Stimulated activated CD8-positive, alpha-beta memory T cell treated with anti-CD3 and anti-CD28 coated beads, Interleukin-4, amount 100 ng/mL, for 4 hours (primary cell): ENCODE results near the gene CENPB.

Experiments used
- DNase-seq, 2 donors: peaks; one replicate each; pipeline ENCODE4 v3.0.0-alpha.2; 2020; ENCODE audit warnings: low read depth in 2 of 2, low spot score in 1 of 2

The CENPB gene

GRCh38 chr20:3751305-3751674 lies 35.2 kb downstream of the CENPB start:
- DNase-seq, result no peak

- no peak for DNase-seq
Observed at GRCh38 chr20:3749689-3750531, 36.6 kb downstream of the CENPB start.

- DNase-seq, result no peak
Observed at GRCh38 chr20:3749087-3749688, 37.4 kb downstream of the CENPB start.

GRCh38 chr20:3748073-3748472 lies 38.5 kb downstream of the CENPB start:
- DNase-seq, result no peak

GRCh38 chr20:3747471-3747870 lies 39.1 kb downstream of the CENPB start:
- no peak for DNase-seq

- no peak for DNase-seq
Observed at GRCh38 chr20:3745686-3746173, 40.8 kb downstream of the CENPB start.

- DNase-seq, result peak; percentile 45 to 46
Observed at GRCh38 chr20:3744806-3745685, 41.5 kb downstream of the CENPB start.

- DNase-seq, result no peak
Observed at GRCh38 chr20:3744037-3744436, 42.5 kb downstream of the CENPB start.

- no peak for DNase-seq
Observed at GRCh38 chr20:3743251-3743650, 43.3 kb downstream of the CENPB start.

GRCh38 chr20:3741836-3742458 lies 44.6 kb downstream of the CENPB start:
- no peak for DNase-seq

- no peak for DNase-seq
Observed at GRCh38 chr20:3740615-3741301, 45.8 kb downstream of the CENPB start.

- no peak for DNase-seq
Observed at GRCh38 chr20:3739926-3740451, 46.6 kb downstream of the CENPB start.

GRCh38 chr20:3739054-3739925 lies 47.2 kb downstream of the CENPB start:
- no peak for DNase-seq

GRCh38 chr20:3738111-3739053 lies 48.2 kb downstream of the CENPB start:
- no peak for DNase-seq

- no peak for DNase-seq
Observed at GRCh38 chr20:3735768-3736167, 50.8 kb downstream of the CENPB start.

- no peak for DNase-seq
Observed at GRCh38 chr20:3734111-3734843, 52.3 kb downstream of the CENPB start.
